Endothelial cell of umbilical vein (primary cell): ENCODE measurements around the gene VAV3. TPM values are rescaled to one million over a fixed set of nuclear protein-coding genes. Genes with fewer than 3 reads are reported as not detected.

ENCODE experiments used
- BruUV-seq: library from RNA; stranded (reverse); fragments of 400-500 nt; replicated peaks from 2 replicates; lab custom pipeline; 2021; lab: Mats Ljungman, UMichigan
- CTCF ChIA-PET: fragments of 300-600, 350-600 bp; sonication (Branson Sonifier 250); formaldehyde crosslinking; loops from one replicate; lab custom pipeline; 2021; ENCODE audit warnings: antibody characterized with exemption, inconsistent platforms; lab: Charles Lee
- POLR2A ChIA-PET: fragments of 300-600, 350-600 bp; sonication (Branson Sonifier 250); formaldehyde crosslinking; loops from one replicate; lab custom pipeline; 2021; ENCODE audit warnings: antibody characterized with exemption, inconsistent platforms; lab: Charles Lee
- DNase-seq: peaks from one replicate; pipeline ENCODE4 v3.0.0-alpha.2; 2011; ENCODE audit warnings: low read depth, low spot score
- FAIRE-seq: peaks from 2 replicates; lab custom pipeline; 2011; peaks lifted over from hg19 to GRCh38; lab: Jason Lieb, UNC
- H2AFZ ChIP-seq: 2 replicates; pipeline ENCODE4 v1.6.0; 2012; ENCODE audit warnings: low read depth, low read length, control low read depth, inconsistent platforms
- H3K27ac ChIP-seq: 2 replicates; pipeline ENCODE4 v1.5.1; 2011; ENCODE audit warnings: low read depth, mild to moderate bottlenecking, control low read depth, low read length, moderate library complexity; ENCODE audit not compliant: insufficient read depth
- H3K27me3 ChIP-seq, 2 experiments: 2 replicates each; pipeline versions ENCODE4 v1.6.0 to v1.6.1; 2011; ENCODE audit warnings: low read length in 2 of 2, mixed read lengths in 1 of 2; ENCODE audit not compliant: control insufficient read depth in 2 of 2, insufficient read depth in 2 of 2
- H3K36me3 ChIP-seq, 2 experiments: 2 replicates in 1 of 2; 3 replicates in 1 of 2; pipeline ENCODE4 v1.5.1; 2011; ENCODE audit warnings: low read length in 2 of 2, mild to moderate bottlenecking in 1 of 2, moderate library complexity in 1 of 2; ENCODE audit not compliant: control insufficient read depth in 2 of 2, insufficient read depth in 2 of 2; ENCODE audit errors: extremely low read depth in 1 of 2
- H3K4me1 ChIP-seq: 3 replicates; pipeline ENCODE4 v1.5.1; 2011; ENCODE audit warnings: mild to moderate bottlenecking, low read length; ENCODE audit not compliant: control insufficient read depth, insufficient read depth; ENCODE audit errors: extremely low read depth
- H3K4me2 ChIP-seq: 2 replicates; pipeline ENCODE4 v1.6.1; 2011; ENCODE audit warnings: low read length, control low read depth, mixed read lengths; ENCODE audit not compliant: insufficient read depth
- H3K4me3 ChIP-seq, 3 experiments: fragments of 200-600 bp in 1 of 3; sonication (generic), shearing (Covaris generic) in 1 of 3; replicated peaks in 1 of 3; 2 replicates each; pipeline ENCODE4 v1.5.1; 2011 to 2016; ENCODE audit warnings: control low read depth in 3 of 3, low read length in 3 of 3, mild to moderate bottlenecking in 2 of 3, inconsistent platforms in 1 of 3, low read depth in 1 of 3, moderate library complexity in 1 of 3; ENCODE audit not compliant: insufficient read depth in 1 of 3
- H3K79me2 ChIP-seq: 2 replicates; pipeline ENCODE4 v1.6.0; 2012; ENCODE audit warnings: low read length, inconsistent platforms; ENCODE audit not compliant: control insufficient read depth, insufficient read depth
- H3K9ac ChIP-seq: replicated peaks from 2 replicates; pipeline ENCODE3; 2011; ENCODE audit warnings: low read length, control low read depth; ENCODE audit not compliant: insufficient read depth; ENCODE audit errors: extremely low read depth
- H3K9me1 ChIP-seq: replicated peaks from 3 replicates; pipeline ENCODE4 v1.6.0; 2011; ENCODE audit warnings: mild to moderate bottlenecking, low read length; ENCODE audit not compliant: control insufficient read depth, insufficient read depth; ENCODE audit errors: extremely low read depth
- H3K9me3 ChIP-seq: replicated peaks from 2 replicates; pipeline ENCODE4 v1.5.1; 2012; ENCODE audit warnings: low read length, inconsistent platforms; ENCODE audit not compliant: control insufficient read depth, insufficient read depth
- H4K20me1 ChIP-seq: replicated peaks from 2 replicates; pipeline ENCODE3; 2011; ENCODE audit warnings: mild to moderate bottlenecking, low read length; ENCODE audit not compliant: control insufficient read depth, insufficient read depth; ENCODE audit errors: extremely low read depth
- CTCF ChIP-seq, 2 donors: IDR thresholded peaks; 1 replicate in 1 of 2; 2 replicates in 1 of 2; pipeline ENCODE4 v1.5.1; 2011; ENCODE audit warnings: low read length in 2 of 2, mild to moderate bottlenecking in 2 of 2, moderate library complexity in 2 of 2, control low read depth in 1 of 2, inconsistent platforms in 1 of 2, low read depth in 1 of 2; ENCODE audit not compliant: insufficient read depth in 1 of 2; ENCODE audit errors: extremely low read depth in 1 of 2
- EZH2 ChIP-seq: IDR thresholded peaks from 2 replicates; pipeline ENCODE4 v1.6.1; 2012; ENCODE audit warnings: borderline replicate concordance, low read depth, mild to moderate bottlenecking, moderate library complexity, low read length, inconsistent platforms; ENCODE audit not compliant: severe bottlenecking
- FOS ChIP-seq: IDR thresholded peaks from 2 replicates; pipeline ENCODE4 v1.6.1; 2011; ENCODE audit warnings: mild to moderate bottlenecking, low read length, moderate library complexity, borderline replicate concordance; ENCODE audit not compliant: insufficient read depth
- GATA2 ChIP-seq: IDR thresholded peaks from 2 replicates; pipeline ENCODE4 v1.7.0; 2011; ENCODE audit warnings: low read depth, mild to moderate bottlenecking, moderate library complexity, mixed read lengths, low read length; ENCODE audit not compliant: insufficient read length, insufficient read depth
- JUN ChIP-seq: IDR thresholded peaks from 2 replicates; pipeline ENCODE4 v1.6.1; 2011; ENCODE audit warnings: borderline replicate concordance, low read depth; ENCODE audit not compliant: insufficient read length, insufficient read depth
- MAX ChIP-seq: IDR thresholded peaks from 2 replicates; pipeline ENCODE4 v1.6.1; 2011; ENCODE audit not compliant: insufficient read depth, insufficient read length
- MYC ChIP-seq: IDR thresholded peaks from one replicate; pipeline ENCODE4 v1.6.1; 2011; ENCODE audit warnings: mild to moderate bottlenecking, low read depth, low read length
- POLR2A ChIP-seq: IDR thresholded peaks from 2 replicates; pipeline ENCODE4 v1.6.1; 2012; ENCODE audit warnings: low read depth, mild to moderate bottlenecking, control low read depth, low read length
- POLR2AphosphoS5 ChIP-seq: IDR thresholded peaks from 2 replicates; pipeline ENCODE4 v1.6.1; 2012; ENCODE audit warnings: low read depth, mild to moderate bottlenecking, control low read depth, low read length, moderate library complexity; ENCODE audit not compliant: insufficient read depth
- dilution Hi-C: fragments of 300-500 bp; cut with MboI; formaldehyde crosslinking; loops from one replicate; pipeline ENCODE4 v1.15.0; 2019; ENCODE audit warnings: low sequenced_read_pairs; ENCODE audit not compliant: extremely low pct_ligation_motif_present
- intact Hi-C: fragments of 100-400 bp; cut with micrococcal nuclease; formaldehyde crosslinking; loops from one replicate; pipeline ENCODE4 v1.10.0; 2022
- polyA plus RNA-seq, 4 experiments: library from polyadenylated mRNA; depleted of rRNA in 3 of 4; stranded (reverse) in 3 of 4; unstranded in 1 of 4; fragments of >200 nt; gene quantifications; 2 replicates each; pipeline versions ENCODE4 v1.2.1 to v1.2.3, GENCODE V29; 2011 to 2012; ENCODE audit warnings: missing spikeins in 1 of 4
- total RNA-seq: library from RNA; stranded (reverse); gene quantifications from 2 replicates; pipeline ENCODE4 v1.2.3, GENCODE V29; 2021

The VAV3 gene
- total and polyA plus RNA-seq, 2 donors (not counting 3 experiments of a cell fraction or from before 2014, with no cell fraction given): 0.18 to 1.5 TPM

- BruUV-seq: no TSS peak
- ChIA-PET POLR2A (no interaction called here), CTCF (no interaction called here)
- FAIRE-seq: no peak
- Histone ChIP-seq H3K79me2 (no peaks in the 10 kb centered on the region), H3K9me3 (no peaks in the 10 kb centered on the region), H3K4me1 (no peaks in the 10 kb centered on the region), H3K36me3 (no peaks in the 10 kb centered on the region), H3K9me1 (no peaks in the 10 kb centered on the region), H3K9ac (no peak overlapping the region), H3K27ac (no peak overlapping the region), H3K27me3 (no peaks in the 10 kb centered on the region), H2AFZ (no peak overlapping the region), H3K4me3 (no peak overlapping the region), H3K4me2 (no peak overlapping the region), H4K20me1 (no peaks in the 10 kb centered on the region)
- intact Hi-C loops (no loop called here), dilution Hi-C loops (no loop called here)
- no peak for TF ChIP-seq FOS
- no peak for TF ChIP-seq MYC
- no peak for TF ChIP-seq POLR2AphosphoS5
- no peak for TF ChIP-seq EZH2
- no peak for TF ChIP-seq POLR2A
- TF ChIP-seq MAX: no peak
- DNase-seq: no peak
Measured at GRCh38 chr1:107992347-107992746, 27.4 kb upstream of the VAV3 start.

GRCh38 chr1:107991371-107992066 is 26.5 kb upstream of the VAV3 start:
- TF ChIP-seq FOS (no peak), MYC (no peak), POLR2AphosphoS5 (no peak), EZH2 (no peak), GATA2 (no peak), JUN (no peak), MAX (no peak), CTCF (IDR thresholded peaks at IDR 0.05; ENCODE audit: extremely low read depth in 1 of 2, insufficient read depth in 1 of 2, low read depth in 1 of 2, low read length in 2 of 2) (no peak), POLR2A (no peak)
- no peaks in the 10 kb centered on the region for H3K36me3 ChIP-seq
- no peak overlapping the region for H3K4me3 ChIP-seq
- intact Hi-C loops: no loop called here
- no peak for FAIRE-seq
- H3K9ac ChIP-seq: no peak overlapping the region
- H3K4me2 ChIP-seq: no peak overlapping the region
- dilution Hi-C loops: no loop called here
- no peaks in the 10 kb centered on the region for H3K9me3 ChIP-seq
- H4K20me1 ChIP-seq: no peaks in the 10 kb centered on the region
- ChIA-PET CTCF (no interaction called here), POLR2A (no interaction called here)
- H3K27me3 ChIP-seq: no peaks in the 10 kb centered on the region
- no TSS peak for BruUV-seq
- H3K27ac ChIP-seq: no peak overlapping the region
- H3K4me1 ChIP-seq: no peaks in the 10 kb centered on the region
- H3K79me2 ChIP-seq: no peaks in the 10 kb centered on the region
- H3K9me1 ChIP-seq: no peaks in the 10 kb centered on the region
- no peak for DNase-seq
- no peak overlapping the region for H2AFZ ChIP-seq
